Mesendoderm (in vitro differentiated cells): ENCODE measurements around the gene SLC6A20.

Source experiments
- DNase-seq: peaks from one replicate; pipeline ENCODE4 v3.0.0; 2013
- H2AK5ac ChIP-seq: 2 replicates; pipeline ENCODE4 v1.6.1; 2013; ENCODE audit warnings: low read length, inconsistent platforms
- H2BK120ac ChIP-seq: 2 replicates; pipeline ENCODE4 v1.6.1; 2013; ENCODE audit warnings: low read depth, mild to moderate bottlenecking, low read length, moderate library complexity, mixed read lengths
- H2BK15ac ChIP-seq: replicated peaks from 2 replicates; pipeline ENCODE4 v1.6.1; 2013; ENCODE audit warnings: low read depth, mild to moderate bottlenecking, moderate library complexity
- H2BK5ac ChIP-seq: 2 replicates; pipeline ENCODE4 v1.6.1; 2013; ENCODE audit warnings: low read length, inconsistent platforms
- H3K18ac ChIP-seq: 2 replicates; pipeline ENCODE4 v1.6.1; 2013; ENCODE audit warnings: mild to moderate bottlenecking, low read length, mixed read lengths
- H3K23ac ChIP-seq: one replicate; pipeline ENCODE4 v1.6.1; 2013; ENCODE audit warnings: low read length
- H3K27ac ChIP-seq: 2 replicates; pipeline ENCODE4 v1.5.1; 2013; ENCODE audit warnings: low read depth, mild to moderate bottlenecking, inconsistent platforms, low read length, moderate library complexity
- H3K27me3 ChIP-seq: 2 replicates; pipeline ENCODE4 v1.6.1; 2013; ENCODE audit warnings: low read length, control low read depth, mild to moderate bottlenecking, inconsistent platforms; ENCODE audit not compliant: insufficient read depth, poor library complexity
- H3K36me3 ChIP-seq: 2 replicates; pipeline ENCODE4 v1.6.1; 2013; ENCODE audit warnings: low read length, inconsistent platforms; ENCODE audit not compliant: control insufficient read depth, insufficient read depth
- H3K4ac ChIP-seq: one replicate; pipeline ENCODE4 v1.6.1; 2013; ENCODE audit warnings: low read depth, mild to moderate bottlenecking, low read length, moderate library complexity
- H3K4me1 ChIP-seq: 2 replicates; pipeline ENCODE4 v1.6.1; 2013; ENCODE audit warnings: low read depth, low read length, inconsistent platforms; ENCODE audit not compliant: control insufficient read depth
- H3K4me2 ChIP-seq: 2 replicates; pipeline ENCODE4 v1.6.1; 2013; ENCODE audit warnings: low read length
- H3K4me3 ChIP-seq: 2 replicates; pipeline ENCODE4 v1.5.1; 2013; ENCODE audit warnings: mild to moderate bottlenecking, low read length
- H3K56ac ChIP-seq: one replicate; pipeline ENCODE4 v1.6.1; 2013; ENCODE audit warnings: low read length
- H3K79me1 ChIP-seq: 2 replicates; pipeline ENCODE4 v1.6.1; 2013; ENCODE audit warnings: low read length, inconsistent platforms
- H3K79me2 ChIP-seq: 2 replicates; pipeline ENCODE4 v1.6.1; 2013; ENCODE audit warnings: mild to moderate bottlenecking, low read length; ENCODE audit not compliant: control insufficient read depth, insufficient read depth
- H3K9ac ChIP-seq: 2 replicates; pipeline ENCODE4 v1.6.1; 2013; ENCODE audit warnings: low read length, inconsistent platforms
- H4K5ac ChIP-seq: one replicate; pipeline ENCODE4 v1.6.1; 2013; ENCODE audit warnings: low read length
- H4K8ac ChIP-seq: one replicate; pipeline ENCODE4 v1.6.1; 2013; ENCODE audit warnings: low read depth, mild to moderate bottlenecking, control low read depth, low read length, moderate library complexity
- WGBS: extraction: QIAGEN DNeasy Blood & Tissue Kit; methylation state at CpG from one replicate; pipeline ENCODE4 v1.1.7; 2013; ENCODE audit warnings: low lambda C conversion rate, missing lambda C conversion rate; ENCODE audit not compliant: insufficient coverage; ENCODE audit errors: extremely low coverage; 5-methylcytosine and 5-hydroxymethylcytosine counted together

SLC6A20 gene

DNA sequence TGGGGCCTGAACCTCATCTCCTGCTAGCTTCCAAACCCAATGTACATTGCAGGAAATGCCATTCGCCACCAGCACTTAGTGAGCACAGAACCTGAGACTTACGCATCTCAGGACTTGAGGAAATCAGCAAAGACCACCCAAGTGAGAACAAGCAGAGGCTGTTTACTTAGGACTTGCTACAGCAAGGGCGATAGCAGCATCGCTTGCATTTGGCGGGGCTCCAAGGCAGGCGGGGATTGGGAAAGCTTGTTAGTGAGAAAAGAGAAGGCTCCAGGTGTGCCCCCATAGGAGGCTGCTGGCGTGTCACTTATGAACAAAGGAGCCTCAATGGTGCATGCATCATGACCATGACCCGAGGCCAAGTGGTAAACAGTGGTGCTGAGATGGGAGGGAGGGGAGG, 19.7 kb downstream of the SLC6A20 start:
- no CpG with 5 or more reads among the region's 8 CpGs for WGBS
- Histone ChIP-seq H3K4me3 (no peak overlapping the region), H4K5ac (no peak overlapping the region), H4K8ac (no peak overlapping the region), H2AK5ac (no peak overlapping the region), H3K36me3 (no peaks in the 10 kb centered on the region), H3K23ac (no peak overlapping the region), H2BK15ac (no peak overlapping the region), H3K4ac (no peak overlapping the region), H3K9ac (no peak overlapping the region), H2BK120ac (no peak overlapping the region), H3K4me2 (no peak overlapping the region), H3K79me1 (no peaks in the 10 kb centered on the region), H3K56ac (no peak overlapping the region), H3K27me3 (no peaks in the 10 kb centered on the region), H3K27ac (no peak overlapping the region), H3K79me2 (no peaks in the 10 kb centered on the region), H3K18ac (no peak overlapping the region), H2BK5ac (no peak overlapping the region), H3K4me1 (no peaks in the 10 kb centered on the region)
- DNase-seq: no peak

DNA sequence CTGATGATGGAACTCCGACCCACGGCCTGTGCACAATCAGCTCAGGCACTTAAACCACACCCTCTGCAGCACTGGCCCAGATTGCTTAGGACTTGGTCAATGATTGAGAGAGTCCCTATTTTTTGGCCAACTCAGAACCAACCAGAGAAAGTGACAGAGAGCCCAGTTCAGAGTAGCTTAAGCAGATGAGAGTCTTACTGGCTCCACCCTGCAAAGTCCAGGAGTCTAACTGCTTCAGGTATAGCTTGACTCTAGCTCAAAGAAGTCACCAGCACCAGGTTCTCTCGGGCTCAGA, 20.1 kb downstream of the SLC6A20 start:
- Histone ChIP-seq H3K36me3 (no peaks in the 10 kb centered on the region), H3K23ac (no peak overlapping the region), H3K4me2 (no peak overlapping the region), H4K8ac (no peak overlapping the region), H4K5ac (no peak overlapping the region), H3K4ac (no peak overlapping the region), H3K79me2 (no peaks in the 10 kb centered on the region), H2AK5ac (no peak overlapping the region), H3K4me3 (no peak overlapping the region), H3K4me1 (no peaks in the 10 kb centered on the region), H3K27me3 (no peaks in the 10 kb centered on the region), H3K79me1 (no peaks in the 10 kb centered on the region), H2BK5ac (no peak overlapping the region), H3K56ac (no peak overlapping the region), H2BK15ac (no peak overlapping the region), H3K27ac (no peak overlapping the region), H2BK120ac (no peak overlapping the region), H3K9ac (no peak overlapping the region), H3K18ac (no peak overlapping the region)
- no peak for DNase-seq
- no CpG with 5 or more reads among the region's 3 CpGs for WGBS

DNA sequence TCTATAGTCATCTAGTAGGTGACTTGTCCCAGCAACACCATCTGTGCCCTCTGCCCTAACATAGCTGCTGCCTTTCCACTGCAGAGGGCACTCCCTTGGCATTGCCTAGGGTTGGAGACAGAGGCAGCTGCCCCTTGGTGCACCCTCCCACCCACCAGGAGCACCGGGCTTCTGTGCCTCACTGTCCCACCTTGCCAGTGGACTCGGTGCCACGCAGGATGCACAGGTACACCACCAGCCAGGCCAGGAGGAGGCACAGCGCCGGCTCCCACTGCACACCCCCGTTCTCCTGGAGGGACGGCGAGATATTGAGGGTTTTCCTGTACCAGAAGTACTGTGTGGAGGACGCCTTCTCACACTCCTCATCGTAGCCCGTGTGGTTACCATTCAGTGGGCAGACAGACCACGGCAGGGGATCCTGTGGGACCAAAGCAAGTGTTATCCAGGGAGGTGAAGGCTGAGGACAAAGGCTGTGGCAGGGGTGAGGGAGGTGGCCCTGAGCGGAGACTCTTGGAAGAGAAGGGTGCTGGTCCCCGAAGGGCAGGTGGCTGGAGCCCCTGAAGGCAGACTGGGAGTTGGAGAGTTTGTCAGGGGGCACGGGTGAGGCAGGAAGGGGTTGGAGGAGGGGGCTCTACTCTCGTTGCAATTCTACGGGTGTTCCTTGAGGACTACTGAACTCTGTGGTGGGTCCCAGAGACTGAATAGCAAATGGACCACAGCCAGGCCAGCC, 20.6 kb downstream of the SLC6A20 start:
- no peak overlapping the region for H3K27ac ChIP-seq
- no peaks in the 10 kb centered on the region for H3K79me2 ChIP-seq
- no peak overlapping the region for H2AK5ac ChIP-seq
- H3K4me2 ChIP-seq: no peak overlapping the region
- no peak overlapping the region for H3K23ac ChIP-seq
- no peaks in the 10 kb centered on the region for H3K36me3 ChIP-seq
- DNase-seq: no peak
- no peak overlapping the region for H3K18ac ChIP-seq
- WGBS: no CpG with 5 or more reads among the region's 17 CpGs
- no peak overlapping the region for H4K5ac ChIP-seq
- H3K27me3 ChIP-seq: no peaks in the 10 kb centered on the region
- no peak overlapping the region for H3K4ac ChIP-seq
- H3K56ac ChIP-seq: no peak overlapping the region
- no peak overlapping the region for H3K9ac ChIP-seq
- no peak overlapping the region for H2BK5ac ChIP-seq
- no peak overlapping the region for H2BK15ac ChIP-seq
- H3K4me3 ChIP-seq: no peak overlapping the region
- H3K79me1 ChIP-seq: no peaks in the 10 kb centered on the region
- H3K4me1 ChIP-seq: no peaks in the 10 kb centered on the region
- H4K8ac ChIP-seq: no peak overlapping the region
- no peak overlapping the region for H2BK120ac ChIP-seq

DNA sequence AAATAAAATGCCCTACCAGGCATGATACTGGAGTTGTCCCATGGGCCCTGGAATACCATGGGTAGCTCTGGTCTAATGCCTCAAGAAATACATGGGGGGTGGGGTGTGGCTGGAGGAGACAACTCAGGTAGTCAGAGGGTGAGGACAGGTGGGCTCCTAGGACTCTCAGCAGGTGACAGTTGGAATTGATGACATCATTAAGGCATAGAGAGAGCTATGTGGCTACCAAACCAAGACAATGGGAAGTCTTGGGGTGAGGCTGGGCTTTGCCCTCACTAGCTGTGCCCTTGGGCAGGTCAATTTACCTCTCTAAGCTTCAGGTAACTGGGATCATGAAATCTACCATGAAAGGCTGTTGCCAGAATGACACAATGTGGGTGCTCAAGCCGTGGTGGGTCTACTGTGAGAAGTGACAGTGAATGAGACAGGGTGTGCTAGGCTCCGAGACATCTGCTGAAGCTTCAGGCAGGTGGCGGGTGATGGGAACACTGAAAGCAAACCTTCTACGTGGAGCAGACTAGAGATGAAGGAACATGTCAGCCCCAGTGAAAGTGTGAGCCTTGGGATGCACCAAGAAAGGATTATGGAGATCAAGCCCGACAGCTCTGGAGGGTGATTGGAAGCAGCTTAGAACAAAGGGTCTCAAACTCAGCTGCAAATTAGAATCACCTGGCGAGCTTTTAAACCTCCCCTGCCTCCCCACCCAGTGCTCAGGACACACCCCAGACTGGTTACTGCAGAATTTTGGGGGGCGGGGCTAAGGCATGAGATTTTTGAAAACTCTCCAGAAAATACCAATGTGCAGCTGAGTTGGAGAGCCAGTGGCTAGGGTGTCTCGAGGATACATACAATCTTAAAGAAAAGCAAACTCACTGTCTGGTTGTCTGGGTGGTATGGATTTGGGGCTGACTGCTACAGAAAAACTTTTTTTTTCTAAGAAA, 21.5 kb downstream of the SLC6A20 start:
- no peak for DNase-seq
- no CpG with 5 or more reads among the region's 8 CpGs for WGBS

DNA sequence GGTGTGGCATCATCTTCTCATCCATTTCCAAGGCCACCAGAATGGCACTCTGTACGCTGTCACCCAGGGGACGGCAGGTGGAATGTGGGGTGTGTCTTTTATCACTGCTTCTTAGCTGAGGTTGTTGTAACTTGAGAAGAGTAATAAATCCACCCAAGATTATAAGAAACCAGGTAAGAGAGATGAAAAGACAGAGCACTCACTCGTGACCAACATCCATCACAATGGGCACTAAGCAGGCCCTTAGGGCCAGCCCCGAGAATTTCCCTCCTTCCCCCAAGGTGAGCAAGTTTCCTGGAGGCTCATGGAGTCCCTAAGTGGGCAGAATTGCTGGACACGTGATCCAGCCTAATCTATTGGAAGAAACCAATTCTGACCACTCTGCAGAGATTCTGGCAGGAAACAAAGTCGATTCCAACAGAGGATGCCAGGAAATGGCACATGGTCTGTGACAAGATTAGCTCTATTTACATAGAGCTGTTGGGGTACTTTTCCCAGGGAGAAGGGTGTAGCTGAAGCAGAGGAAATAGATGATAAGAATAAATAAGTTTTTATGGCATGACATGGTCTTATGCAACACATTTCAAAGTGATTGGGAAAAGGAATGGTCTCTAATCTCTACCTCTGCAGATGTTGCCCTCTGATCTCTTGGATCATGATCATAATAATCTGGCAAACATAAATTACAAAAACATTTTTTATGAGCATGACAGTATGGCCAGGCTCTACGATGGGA, 22.5 kb downstream of the SLC6A20 start:
- H3K27me3 ChIP-seq: no peaks in the 10 kb centered on the region
- no CpG with 5 or more reads among the region's 7 CpGs for WGBS
- H3K56ac ChIP-seq: no peak overlapping the region
- H3K4me1 ChIP-seq: no peaks in the 10 kb centered on the region
- no peak overlapping the region for H3K4me3 ChIP-seq
- DNase-seq: no peak
- H3K79me2 ChIP-seq: no peaks in the 10 kb centered on the region
- H4K8ac ChIP-seq: no peak overlapping the region
- H3K4ac ChIP-seq: no peak overlapping the region
- H3K79me1 ChIP-seq: no peaks in the 10 kb centered on the region
- H3K27ac ChIP-seq: no peak overlapping the region
- no peak overlapping the region for H4K5ac ChIP-seq
- no peak overlapping the region for H3K23ac ChIP-seq
- H3K4me2 ChIP-seq: no peak overlapping the region
- no peak overlapping the region for H3K9ac ChIP-seq
- H3K36me3 ChIP-seq: no peaks in the 10 kb centered on the region
- H2BK5ac ChIP-seq: no peak overlapping the region
- no peak overlapping the region for H2AK5ac ChIP-seq
- no peak overlapping the region for H2BK120ac ChIP-seq
- no peak overlapping the region for H3K18ac ChIP-seq
- no peak overlapping the region for H2BK15ac ChIP-seq

More for the DNA sequence above, 21.5 kb downstream of the SLC6A20 start:
- no peaks in the 10 kb centered on the region for H3K36me3 ChIP-seq
- H2BK5ac ChIP-seq: no peak overlapping the region
- H2AK5ac ChIP-seq: no peak overlapping the region
- H3K4me3 ChIP-seq: no peak overlapping the region
- H3K56ac ChIP-seq: no peak overlapping the region
- no peak overlapping the region for H2BK15ac ChIP-seq
- no peak overlapping the region for H3K18ac ChIP-seq
- H3K4ac ChIP-seq: no peak overlapping the region
- H3K79me2 ChIP-seq: no peaks in the 10 kb centered on the region
- H4K5ac ChIP-seq: no peak overlapping the region
- no peak overlapping the region for H4K8ac ChIP-seq
- no peak overlapping the region for H3K27ac ChIP-seq
- H3K27me3 ChIP-seq: no peaks in the 10 kb centered on the region
- no peaks in the 10 kb centered on the region for H3K4me1 ChIP-seq
- no peak overlapping the region for H3K9ac ChIP-seq
- no peak overlapping the region for H3K23ac ChIP-seq
- H3K79me1 ChIP-seq: no peaks in the 10 kb centered on the region
- H2BK120ac ChIP-seq: no peak overlapping the region
- H3K4me2 ChIP-seq: no peak overlapping the region
